CD4-positive, alpha-beta T cell treated with Interleukin-12 subunit alpha and Interleukin-12 subunit beta, for 1 hour (primary cell): ENCODE data around the gene OR4E1.
"Not testable (repeated sequence)": the region's sequence is repeated elsewhere in the genome, so short reads cannot be mapped to it uniquely, and the experiment has no call there.

ENCODE experiments used
- DNase-seq: peaks from one replicate; pipeline ENCODE4 v3.0.0-alpha.2; 2020

The OR4E1 gene

DNA sequence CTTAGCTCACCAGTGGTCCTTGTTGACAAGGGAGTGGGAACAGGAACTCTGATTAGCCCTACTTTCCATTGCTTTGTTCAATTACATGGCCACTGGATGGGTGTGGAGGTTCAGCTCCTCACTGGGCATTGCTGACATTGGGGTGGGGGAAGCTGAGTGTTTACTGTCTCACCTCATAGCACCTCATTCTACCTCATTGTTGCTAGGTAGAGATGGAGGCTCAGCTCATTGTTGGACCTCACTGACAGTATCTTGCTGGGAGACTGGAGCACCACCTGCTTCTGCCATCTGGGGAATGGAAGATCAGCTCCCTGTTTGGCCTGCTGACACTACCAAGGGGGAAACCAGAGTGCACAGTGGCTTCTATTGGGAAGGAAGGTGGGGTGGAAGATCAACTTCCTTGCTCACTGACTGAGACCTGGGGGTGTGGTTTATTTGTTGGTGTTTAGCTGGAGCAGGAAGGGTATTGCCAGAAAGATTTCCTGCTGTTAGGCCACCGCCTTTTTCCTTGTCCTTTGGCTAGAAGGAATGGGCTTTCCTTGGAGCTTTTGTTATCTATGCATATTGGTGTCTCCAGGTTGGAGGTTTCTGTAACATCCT, 21.3 kb downstream of the OR4E1 start:
- no peak for DNase-seq

DNA sequence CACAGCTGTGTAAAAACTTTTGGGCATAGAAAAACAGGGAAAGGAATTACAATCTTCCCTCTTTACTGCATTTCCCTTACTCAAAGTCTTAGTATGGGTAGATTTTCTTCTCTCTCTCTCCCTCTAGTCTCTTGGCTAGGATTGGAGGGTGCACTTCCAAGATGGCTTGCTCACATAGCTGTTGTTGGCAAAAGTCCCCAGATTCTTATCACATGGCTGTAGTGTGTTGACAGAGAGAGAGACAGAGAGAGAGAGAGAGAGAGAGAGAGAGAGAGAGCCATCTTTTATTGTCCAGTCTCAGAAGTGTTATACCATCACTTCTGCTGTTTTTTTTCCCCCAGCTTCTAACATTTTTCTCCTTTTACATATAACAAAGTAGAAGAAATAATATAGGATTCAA, 26.2 kb downstream of the OR4E1 start:
- no peak for DNase-seq

- DNase-seq = no peak
These were observed 30.2 kb downstream of the OR4E1 start for GRCh38 chr14:21643407-21643806.

DNA sequence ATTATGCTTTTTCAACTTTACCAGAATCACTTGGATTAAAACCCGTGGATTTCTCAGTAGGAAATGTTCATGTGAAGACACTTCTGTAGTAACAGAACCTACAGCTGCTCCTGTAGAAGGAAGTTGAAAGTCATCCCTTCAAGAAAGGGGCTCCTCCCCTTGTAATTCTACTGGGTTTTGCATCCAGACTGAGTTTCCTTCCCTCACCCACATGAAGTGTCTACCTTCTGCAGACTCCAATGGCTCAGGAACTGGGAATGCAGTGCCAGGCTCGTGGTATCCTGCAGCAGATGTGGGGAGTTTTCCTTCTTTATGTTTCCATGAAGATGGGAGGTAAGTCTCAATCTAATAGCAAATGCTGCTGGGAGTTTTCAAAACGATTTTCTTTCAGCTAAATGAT, 30.9 kb downstream of the OR4E1 start:
- no peak for DNase-seq

DNA sequence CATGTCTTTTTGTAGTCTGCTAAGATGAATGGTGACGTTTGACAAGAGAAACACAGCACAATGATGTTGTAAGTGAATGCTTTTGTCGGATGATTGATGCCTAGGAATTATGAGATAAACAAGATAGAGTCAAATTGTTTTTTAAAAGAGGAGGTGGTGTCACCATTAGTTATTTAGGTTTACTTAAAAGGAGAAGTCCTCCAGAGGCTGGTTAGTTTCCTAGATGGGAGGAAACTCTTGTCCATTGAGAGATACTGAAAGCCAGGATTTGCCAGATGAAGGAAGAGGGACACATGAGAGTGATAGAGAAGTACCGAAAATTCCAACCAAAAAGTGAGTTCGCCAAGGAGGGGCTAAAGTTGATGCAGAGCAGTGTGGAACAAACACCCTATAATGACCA, 38.8 kb downstream of the OR4E1 start, which contains the start of gene OR10G2:
OR10G2 (minus strand) TSS at position 101 of the 400 bp plus-strand sequence; CDS start at position 3, 98 bp downstream.
- no peak for DNase-seq

GRCh38 chr14:21631084-21631483, 42.5 kb downstream of the OR4E1 start:
- no peak for DNase-seq

DNA sequence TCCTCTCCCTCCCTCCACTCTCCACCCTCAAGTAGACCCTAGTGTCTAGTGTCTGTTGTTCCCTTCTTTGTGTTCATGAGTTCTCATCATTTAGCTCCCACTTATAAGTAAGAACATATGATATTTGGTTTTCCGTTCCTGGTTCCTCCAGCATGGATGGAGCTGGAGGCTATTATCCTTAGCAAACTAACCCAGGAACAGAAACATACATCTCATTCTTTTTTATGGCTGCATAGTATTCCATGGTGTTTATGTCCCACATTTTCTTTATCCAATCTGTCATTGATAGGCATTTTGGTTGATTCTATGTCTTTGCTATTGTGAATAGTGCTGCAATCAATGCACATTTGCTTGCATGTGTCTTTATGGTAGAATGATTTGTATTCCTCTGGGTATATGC, 43.1 kb downstream of the OR4E1 start:
- DNase-seq = not testable (repeated sequence)

GRCh38 chr14:21626491-21627230, 47.0 kb downstream of the OR4E1 start:
- DNase-seq = no peak
